ENCODE measurements around the gene FAM107B. TPM values are rescaled to one million over a fixed set of nuclear protein-coding genes. Genes with fewer than 3 reads are reported as not detected.

Gene FAM107B
- total RNA-seq, 1 donor from 2014 or later, result 13.6 TPM

- no peak overlapping the region for H3K4me3 ChIP-seq (ENCODE audit: low read length in 3 of 3)
- H3K36me3 ChIP-seq (ENCODE audit: control insufficient read depth in 3 of 3, insufficient read depth in 3 of 3, low read length in 3 of 3), result peaks cover 0 to 5% (median 0%) of the 10 kb centered on the region in 3 donors
- H3K9ac ChIP-seq (ENCODE audit: low read depth in 1 of 3, low read length in 3 of 3), result no peak overlapping the region
- no peaks in the 10 kb centered on the region for H3K27me3 ChIP-seq (ENCODE audit: control insufficient read depth in 3 of 3, insufficient read depth in 3 of 3, low read length in 3 of 3)
- no peaks in the 10 kb centered on the region for H3K9me3 ChIP-seq (ENCODE audit: control insufficient read depth in 3 of 3, low read length in 3 of 3)
- H3K4me1 ChIP-seq (ENCODE audit: control insufficient read depth in 3 of 3, insufficient read depth in 3 of 3, low read length in 3 of 3), result peaks cover 0 to 5% (median 0%) of the 10 kb centered on the region in 3 donors
- no peak overlapping the region for H3K27ac ChIP-seq (ENCODE audit: low read depth, low read length)
These were observed 187.1 kb downstream of the FAM107B start for GRCh38 chr10:14587540-14588083.

DNA sequence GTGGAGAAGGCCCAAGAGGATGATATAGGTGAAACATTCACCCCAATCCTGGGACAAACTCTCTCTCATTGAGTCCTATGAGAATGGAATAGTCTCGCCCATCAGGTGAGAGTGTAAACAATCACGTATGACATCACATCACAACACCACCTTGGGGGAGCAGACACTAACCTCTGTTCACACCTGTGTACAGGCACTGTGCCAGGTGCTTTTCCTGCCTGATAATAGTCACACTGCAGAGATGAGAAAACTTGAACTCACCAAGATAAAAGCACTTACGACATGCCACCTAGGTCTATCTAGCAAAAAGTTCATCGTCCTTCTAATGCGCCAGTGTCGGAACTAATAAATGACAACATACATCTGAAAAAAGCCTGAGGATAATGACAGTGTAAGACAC, 187.8 kb downstream of the FAM107B start:
- no peaks in the 10 kb centered on the region for H3K27me3 ChIP-seq (ENCODE audit: control insufficient read depth in 3 of 3, insufficient read depth in 3 of 3, low read length in 3 of 3)
- no peaks in the 10 kb centered on the region for H3K9me3 ChIP-seq (ENCODE audit: control insufficient read depth in 3 of 3, low read length in 3 of 3)
- peaks cover 0 to 5% (median 0%) of the 10 kb centered on the region in 3 donors for H3K4me1 ChIP-seq (ENCODE audit: control insufficient read depth in 3 of 3, insufficient read depth in 3 of 3, low read length in 3 of 3)
- no peak overlapping the region for H3K4me3 ChIP-seq (ENCODE audit: low read length in 3 of 3)
- H3K36me3 ChIP-seq (ENCODE audit: control insufficient read depth in 3 of 3, insufficient read depth in 3 of 3, low read length in 3 of 3), result peaks cover 0 to 5% (median 0%) of the 10 kb centered on the region in 3 donors
- no peak overlapping the region for H3K27ac ChIP-seq (ENCODE audit: low read depth, low read length)
- H3K9ac ChIP-seq (ENCODE audit: low read depth in 1 of 3, low read length in 3 of 3), result no peak overlapping the region

DNA sequence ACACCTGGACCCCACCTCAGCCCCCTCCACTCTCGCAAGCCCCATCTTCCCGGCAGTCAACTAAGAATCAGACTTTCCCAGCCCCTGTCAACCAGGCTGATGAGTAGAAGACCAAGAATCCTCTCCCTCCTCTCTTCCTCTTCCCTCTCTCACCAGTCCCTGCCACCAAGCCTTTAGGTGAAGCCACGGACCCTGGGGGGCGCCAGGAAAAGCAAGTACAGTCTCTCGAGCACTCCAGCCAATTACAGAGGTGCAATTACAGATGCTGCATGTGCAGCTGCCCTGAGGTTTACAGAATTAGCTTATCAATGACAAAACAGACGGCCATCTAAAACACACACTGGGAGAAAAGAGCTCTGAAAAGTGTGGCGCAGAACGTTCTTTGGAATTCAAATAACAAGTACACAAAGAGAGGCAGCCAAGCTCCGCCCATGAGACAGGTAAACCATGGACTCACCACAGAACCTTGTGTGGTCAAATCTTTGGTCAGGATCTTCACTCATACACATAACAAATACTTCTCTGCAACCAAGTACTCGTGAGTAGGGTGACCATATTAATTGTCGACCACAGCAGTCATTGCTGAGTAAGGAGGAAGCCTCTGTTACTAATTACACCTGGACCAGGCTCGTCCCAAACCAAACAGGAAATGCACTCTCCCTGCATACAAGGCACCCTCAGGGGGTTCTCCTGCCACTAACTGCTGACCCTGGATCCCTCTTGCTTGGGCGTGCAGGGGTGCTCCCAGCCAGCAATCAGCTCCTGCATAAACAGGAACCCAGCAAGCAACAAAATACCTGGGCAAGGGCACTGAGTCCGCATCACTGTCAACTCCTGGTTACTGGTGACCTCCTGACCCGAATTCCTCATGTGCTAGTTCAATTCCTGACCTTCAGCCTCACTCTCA, 189.2 kb downstream of the FAM107B start:
- Histone ChIP-seq H3K36me3 (ENCODE audit: control insufficient read depth in 3 of 3, insufficient read depth in 3 of 3, low read length in 3 of 3) (peaks cover 0 to 5% (median 0%) of the 10 kb centered on the region in 3 donors), H3K4me3 (ENCODE audit: low read length in 3 of 3) (no peak overlapping the region), H3K27me3 (ENCODE audit: control insufficient read depth in 3 of 3, insufficient read depth in 3 of 3, low read length in 3 of 3) (no peaks in the 10 kb centered on the region), H3K9me3 (ENCODE audit: control insufficient read depth in 3 of 3, low read length in 3 of 3) (no peaks in the 10 kb centered on the region), H3K4me1 (ENCODE audit: control insufficient read depth in 3 of 3, insufficient read depth in 3 of 3, low read length in 3 of 3) (peaks cover 0 to 5% (median 0%) of the 10 kb centered on the region in 3 donors), H3K9ac (ENCODE audit: low read depth in 1 of 3, low read length in 3 of 3) (no peak overlapping the region), H3K27ac (ENCODE audit: low read depth, low read length) (no peak overlapping the region)

GRCh38 chr10:14584661-14585060, 190.0 kb downstream of the FAM107B start:
- no peak overlapping the region for H3K9ac ChIP-seq (ENCODE audit: low read depth in 1 of 3, low read length in 3 of 3)
- peaks cover 0 to 5% (median 0%) of the 10 kb centered on the region in 3 donors for H3K4me1 ChIP-seq (ENCODE audit: control insufficient read depth in 3 of 3, insufficient read depth in 3 of 3, low read length in 3 of 3)
- no peaks in the 10 kb centered on the region for H3K9me3 ChIP-seq (ENCODE audit: control insufficient read depth in 3 of 3, low read length in 3 of 3)
- H3K4me3 ChIP-seq (ENCODE audit: low read length in 3 of 3), result no peak overlapping the region
- no peaks in the 10 kb centered on the region for H3K27me3 ChIP-seq (ENCODE audit: control insufficient read depth in 3 of 3, insufficient read depth in 3 of 3, low read length in 3 of 3)
- H3K27ac ChIP-seq (ENCODE audit: low read depth, low read length), result no peak overlapping the region
- H3K36me3 ChIP-seq (ENCODE audit: control insufficient read depth in 3 of 3, insufficient read depth in 3 of 3, low read length in 3 of 3), result peaks cover 0 to 5% (median 0%) of the 10 kb centered on the region in 3 donors

- Histone ChIP-seq H3K4me1 (ENCODE audit: control insufficient read depth in 3 of 3, insufficient read depth in 3 of 3, low read length in 3 of 3) (peaks cover 0 to 5% (median 0%) of the 10 kb centered on the region in 3 donors), H3K27ac (ENCODE audit: low read depth, low read length) (no peak overlapping the region)
These were observed 190.7 kb downstream of the FAM107B start for GRCh38 chr10:14583967-14584366.

DNA sequence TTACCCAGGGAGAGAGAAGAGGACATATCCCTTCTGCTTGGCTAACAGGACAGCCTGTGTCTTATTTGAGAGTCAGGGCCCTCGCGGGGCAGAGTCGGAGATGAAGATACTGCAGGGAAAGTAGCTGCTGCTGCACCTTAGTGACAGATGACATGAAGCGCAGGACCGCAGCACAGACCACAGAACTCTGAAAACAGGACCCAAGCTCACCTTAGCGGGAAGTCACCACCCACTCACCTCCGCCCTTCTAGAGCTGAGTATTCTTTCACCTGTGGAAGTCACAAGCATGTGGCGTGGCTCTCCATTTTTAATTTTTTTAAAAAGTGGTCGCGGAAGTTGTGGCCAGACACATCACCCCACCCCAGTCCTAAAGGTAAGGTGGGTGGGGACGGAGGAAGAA, 191.4 kb downstream of the FAM107B start:
- Histone ChIP-seq H3K27me3 (ENCODE audit: control insufficient read depth in 3 of 3, insufficient read depth in 3 of 3, low read length in 3 of 3) (no peaks in the 10 kb centered on the region), H3K9ac (ENCODE audit: low read depth in 1 of 3, low read length in 3 of 3) (no peak overlapping the region), H3K4me3 (ENCODE audit: low read length in 3 of 3) (no peak overlapping the region), H3K27ac (ENCODE audit: low read depth, low read length) (no peak overlapping the region), H3K9me3 (ENCODE audit: control insufficient read depth in 3 of 3, low read length in 3 of 3) (no peaks in the 10 kb centered on the region), H3K36me3 (ENCODE audit: control insufficient read depth in 3 of 3, insufficient read depth in 3 of 3, low read length in 3 of 3) (peaks cover 0 to 5% (median 0%) of the 10 kb centered on the region in 3 donors), H3K4me1 (ENCODE audit: control insufficient read depth in 3 of 3, insufficient read depth in 3 of 3, low read length in 3 of 3) (peaks cover 0 to under 1% (median 0%) of the 10 kb centered on the region in 3 donors)

More at GRCh38 chr10:14583967-14584366, 190.7 kb downstream of the FAM107B start:
- Histone ChIP-seq H3K9me3 (ENCODE audit: control insufficient read depth in 3 of 3, low read length in 3 of 3) (no peaks in the 10 kb centered on the region), H3K4me3 (ENCODE audit: low read length in 3 of 3) (no peak overlapping the region), H3K27me3 (ENCODE audit: control insufficient read depth in 3 of 3, insufficient read depth in 3 of 3, low read length in 3 of 3) (no peaks in the 10 kb centered on the region), H3K36me3 (ENCODE audit: control insufficient read depth in 3 of 3, insufficient read depth in 3 of 3, low read length in 3 of 3) (peaks cover 0 to 5% (median 0%) of the 10 kb centered on the region in 3 donors), H3K9ac (ENCODE audit: low read depth in 1 of 3, low read length in 3 of 3) (no peak overlapping the region)

GRCh38 chr10:14581553-14582321, 193.0 kb downstream of the FAM107B start:
- peaks cover 0 to 2% (median 0%) of the 10 kb centered on the region in 3 donors for H3K36me3 ChIP-seq (ENCODE audit: control insufficient read depth in 3 of 3, insufficient read depth in 3 of 3, low read length in 3 of 3)
- no peaks in the 10 kb centered on the region for H3K4me1 ChIP-seq (ENCODE audit: control insufficient read depth in 3 of 3, insufficient read depth in 3 of 3, low read length in 3 of 3)
- H3K9me3 ChIP-seq (ENCODE audit: control insufficient read depth in 3 of 3, low read length in 3 of 3), result no peaks in the 10 kb centered on the region
- H3K9ac ChIP-seq (ENCODE audit: low read depth in 1 of 3, low read length in 3 of 3), result no peak overlapping the region
- H3K4me3 ChIP-seq (ENCODE audit: low read length in 3 of 3), result no peak overlapping the region
- H3K27ac ChIP-seq (ENCODE audit: low read depth, low read length), result no peak overlapping the region
- H3K27me3 ChIP-seq (ENCODE audit: control insufficient read depth in 3 of 3, insufficient read depth in 3 of 3, low read length in 3 of 3), result no peaks in the 10 kb centered on the region

- H3K4me1 ChIP-seq (ENCODE audit: control insufficient read depth in 3 of 3, insufficient read depth in 3 of 3, low read length in 3 of 3), result no peaks in the 10 kb centered on the region
- H3K27ac ChIP-seq (ENCODE audit: low read depth, low read length), result no peak overlapping the region
- no peaks in the 10 kb centered on the region for H3K36me3 ChIP-seq (ENCODE audit: control insufficient read depth in 3 of 3, insufficient read depth in 3 of 3, low read length in 3 of 3)
- H3K27me3 ChIP-seq (ENCODE audit: control insufficient read depth in 3 of 3, insufficient read depth in 3 of 3, low read length in 3 of 3), result no peaks in the 10 kb centered on the region
- H3K4me3 ChIP-seq (ENCODE audit: low read length in 3 of 3), result no peak overlapping the region
- no peak overlapping the region for H3K9ac ChIP-seq (ENCODE audit: low read depth in 1 of 3, low read length in 3 of 3)
- no peaks in the 10 kb centered on the region for H3K9me3 ChIP-seq (ENCODE audit: control insufficient read depth in 3 of 3, low read length in 3 of 3)
These were observed 193.9 kb downstream of the FAM107B start for GRCh38 chr10:14580671-14581332.

DNA sequence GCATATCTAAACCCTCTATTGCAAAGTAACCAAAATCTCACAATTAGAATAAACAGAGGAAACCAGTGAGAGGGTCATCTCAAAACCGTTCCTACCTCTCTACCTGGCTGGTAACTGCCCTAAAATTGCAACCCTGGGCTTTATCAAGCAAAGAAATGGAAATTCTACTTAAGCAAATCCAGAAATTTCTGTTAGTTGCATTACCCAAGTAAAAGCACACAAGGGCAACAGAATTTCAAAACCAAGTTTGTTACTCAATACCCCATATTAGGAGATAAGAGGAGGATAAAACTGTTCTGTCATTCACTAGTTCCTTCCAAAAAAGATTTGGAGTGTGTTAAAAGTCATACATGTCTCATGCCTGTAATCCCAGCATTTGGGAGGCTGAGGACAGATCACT, 195.3 kb downstream of the FAM107B start:
- H3K27ac ChIP-seq (ENCODE audit: low read depth, low read length), result no peak overlapping the region
- H3K9me3 ChIP-seq (ENCODE audit: control insufficient read depth in 3 of 3, low read length in 3 of 3), result no peaks in the 10 kb centered on the region
- no peak overlapping the region for H3K4me3 ChIP-seq (ENCODE audit: low read length in 3 of 3)
- H3K36me3 ChIP-seq (ENCODE audit: control insufficient read depth in 3 of 3, insufficient read depth in 3 of 3, low read length in 3 of 3), result no peaks in the 10 kb centered on the region
- H3K9ac ChIP-seq (ENCODE audit: low read depth in 1 of 3, low read length in 3 of 3), result no peak overlapping the region
- H3K27me3 ChIP-seq (ENCODE audit: control insufficient read depth in 3 of 3, insufficient read depth in 3 of 3, low read length in 3 of 3), result no peaks in the 10 kb centered on the region
- no peaks in the 10 kb centered on the region for H3K4me1 ChIP-seq (ENCODE audit: control insufficient read depth in 3 of 3, insufficient read depth in 3 of 3, low read length in 3 of 3)

Data from skeletal muscle tissue (tissue), 4 donors.